ENCODE measurements around the gene KMT2E. TPM values are rescaled to one million over a fixed set of nuclear protein-coding genes. Genes with fewer than 3 reads are reported as not detected.

Gene KMT2E
- polyA plus RNA-seq, 2 of the 4 experiments (the other 2 are of a cell fraction), result 9.4 to 23.4 TPM

- WGBS (ENCODE audit: missing lambda C conversion rate), result 88% methylated on average over 4 of the region's 4 CpGs
- no peak overlapping the region for H3K4me3 ChIP-seq
- H3K9me3 ChIP-seq, result no peaks in the 10 kb centered on the region
- no peak for DNase-seq (ENCODE audit: low read depth in 1 of 2, low spot score in 1 of 2)
- no peak overlapping the region for H3K4me2 ChIP-seq
- no peak overlapping the region for H3K27ac ChIP-seq
- ChIA-PET CTCF (no interaction called here), POLR2A (no interaction called here)
- H3K4me1 ChIP-seq, result peaks cover 26% of the 10 kb centered on the region
- no peak for TF ChIP-seq NPAS2 (CRISPR knock-in tag; IDR thresholded peaks at IDR 0.05; ENCODE audit: borderline replicate concordance)
- no peak for TF ChIP-seq RARB (CRISPR knock-in tag; IDR thresholded peaks at IDR 0.05)
- TF ChIP-seq KDM1A (IDR thresholded peaks at IDR 0.05; ENCODE audit: low read depth), result no peak
- no peak for TF ChIP-seq FOSB (CRISPR knock-in tag; IDR thresholded peaks at IDR 0.05)
- TF ChIP-seq MAFK (IDR thresholded peaks at IDR 0.05; ENCODE audit: partially characterized antibody), result no peak
- no peak for TF ChIP-seq GATA3 (IDR thresholded peaks at IDR 0.05; ENCODE audit: borderline replicate concordance)
- TF ChIP-seq JUNB (IDR thresholded peaks at IDR 0.05), result no peak
- TF ChIP-seq SMC3 (IDR thresholded peaks at IDR 0.05), result no peak
- no peak for TF ChIP-seq SREBF2 (IDR thresholded peaks at IDR 0.05)
- TF ChIP-seq HOXB13 (CRISPR knock-in tag; IDR thresholded peaks at IDR 0.05; ENCODE audit: low read depth), result no peak
- TF ChIP-seq EHF (CRISPR knock-in tag; IDR thresholded peaks at IDR 0.05), result no peak
- TF ChIP-seq REST (IDR thresholded peaks at IDR 0.05), result no peak
- no peak for TF ChIP-seq CHD4 (IDR thresholded peaks at IDR 0.05; ENCODE audit: borderline replicate concordance)
- TF ChIP-seq MAX (IDR thresholded peaks at IDR 0.05), result no peak
- no peak for TF ChIP-seq JUN (IDR thresholded peaks at IDR 0.05)
- no peak for TF ChIP-seq EP300 (IDR thresholded peaks at IDR 0.05)
- TF ChIP-seq MAZ (IDR thresholded peaks at IDR 0.05; ENCODE audit: borderline replicate concordance, low read depth, low read length), result no peak
- no peak for TF ChIP-seq TP53 (CRISPR knock-in tag; IDR thresholded peaks at IDR 0.05)
- TF ChIP-seq HES2 (IDR thresholded peaks at IDR 0.05), result no peak
- no peak for TF ChIP-seq CTCF (IDR thresholded peaks at IDR 0.05)
- no peak for FAIRE-seq
- ATAC-seq, result no peak
Observed at GRCh38 chr7:105101864-105102263, 87.9 kb downstream of the KMT2E start.

- no peak overlapping the region for H3K4me2 ChIP-seq
- H3K4me1 ChIP-seq, result peaks cover 17% of the 10 kb centered on the region
- POLR2A ChIA-PET, result interaction anchor here (0.6 kb wide), 1 partner anchor 95 kb away, joined by 3 read pairs; no protein-coding TSS in a partner anchor
- ATAC-seq (no peak), FAIRE-seq (no peak), DNase-seq (ENCODE audit: low read depth in 1 of 2, low spot score in 1 of 2) (no peak)
- no peak overlapping the region for H3K27ac ChIP-seq
- no peaks in the 10 kb centered on the region for H3K9me3 ChIP-seq
- WGBS (ENCODE audit: missing lambda C conversion rate), result 85% methylated on average over 4 of the region's 4 CpGs
- CTCF ChIA-PET, result no interaction called here
- H3K4me3 ChIP-seq, result no peak overlapping the region
- TF ChIP-seq SREBF2 (IDR thresholded peaks at IDR 0.05) (no peak), POLR2A (IDR thresholded peaks at IDR 0.05; ENCODE audit: low read length) (no peak), JUNB (IDR thresholded peaks at IDR 0.05) (no peak), RAD21 (conservative IDR thresholded peaks at IDR 0.05 in 1 of 2, IDR thresholded peaks at IDR 0.05 in 1 of 2) (no peak), FOXS1 (CRISPR knock-in tag; IDR thresholded peaks at IDR 0.05) (no peak), CEBPB (IDR thresholded peaks at IDR 0.05) (no peak), HEYL (CRISPR knock-in tag; IDR thresholded peaks at IDR 0.05) (no peak), EP300 (IDR thresholded peaks at IDR 0.05) (no peak), HOXB5 (CRISPR knock-in tag; IDR thresholded peaks at IDR 0.05) (no peak), ELK1 (IDR thresholded peaks at IDR 0.05; ENCODE audit: low read depth, low read length) (no peak), CTCF (IDR thresholded peaks at IDR 0.05) (no peak), ATOH8 (CRISPR knock-in tag; IDR thresholded peaks at IDR 0.05; ENCODE audit: low read depth) (no peak)
Observed at GRCh38 chr7:105102557-105103352, 88.8 kb downstream of the KMT2E start.
